NCI-H128 (cell line): ENCODE data around the gene KCNH5.

Source experiments
- DNase-seq: peaks from one replicate; lab custom pipeline; 2025; ENCODE audit not compliant: unreplicated experiment; lab: John Stamatoyannopoulos, UW

The KCNH5 gene

DNA sequence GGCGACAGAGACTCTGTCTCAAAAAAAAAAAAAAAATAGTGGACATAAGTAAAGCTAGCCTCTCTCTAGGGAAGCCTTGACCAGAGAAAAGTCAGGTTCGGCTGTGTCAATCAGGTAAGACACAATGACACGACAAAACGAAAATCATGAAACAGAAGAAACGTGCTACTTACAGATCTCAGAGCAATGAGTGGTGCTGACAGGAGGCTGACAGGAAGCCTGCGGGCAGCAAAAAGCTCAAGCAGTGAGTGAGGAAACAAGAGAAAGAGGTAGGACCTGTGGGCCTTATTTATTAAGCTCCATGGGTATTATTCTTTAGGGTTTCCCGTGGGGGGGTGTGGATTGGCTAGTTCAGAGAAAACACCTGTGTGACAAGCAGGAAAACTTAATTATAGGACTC is 363.1 kb downstream of the KCNH5 start:
- DNase-seq: no peak

DNA sequence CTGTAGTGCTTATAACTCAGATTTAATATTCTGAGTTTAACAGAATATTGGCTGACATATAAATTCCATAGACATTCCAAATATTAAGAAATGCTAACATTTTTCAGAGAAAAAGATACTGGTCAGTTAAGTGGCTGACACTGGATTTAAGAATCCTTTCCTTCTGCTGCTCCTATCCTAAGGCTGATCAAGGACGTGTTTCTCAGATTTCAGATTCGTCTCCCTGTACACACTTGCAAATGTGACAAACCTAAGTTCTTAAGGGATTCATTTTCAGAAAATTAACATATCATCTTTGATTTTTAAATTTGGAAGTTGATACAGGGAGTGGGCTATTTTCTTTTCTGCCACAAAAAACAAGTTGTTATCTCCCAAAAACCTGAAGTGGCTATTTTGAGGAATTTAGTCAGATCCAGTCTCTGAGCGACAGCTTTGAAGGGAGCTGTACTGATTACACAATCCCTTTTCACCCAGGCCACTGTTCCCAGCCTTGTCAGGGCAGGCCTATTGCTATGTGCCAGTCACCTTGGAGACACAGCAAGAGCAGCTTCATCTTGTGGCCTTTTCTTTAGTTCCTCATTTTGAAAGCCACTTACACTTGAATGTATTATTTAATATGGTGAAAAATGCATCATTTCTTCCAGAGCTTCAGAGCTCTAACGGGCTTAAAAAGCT is 370.6 kb downstream of the KCNH5 start:
- DNase-seq: no peak

DNA sequence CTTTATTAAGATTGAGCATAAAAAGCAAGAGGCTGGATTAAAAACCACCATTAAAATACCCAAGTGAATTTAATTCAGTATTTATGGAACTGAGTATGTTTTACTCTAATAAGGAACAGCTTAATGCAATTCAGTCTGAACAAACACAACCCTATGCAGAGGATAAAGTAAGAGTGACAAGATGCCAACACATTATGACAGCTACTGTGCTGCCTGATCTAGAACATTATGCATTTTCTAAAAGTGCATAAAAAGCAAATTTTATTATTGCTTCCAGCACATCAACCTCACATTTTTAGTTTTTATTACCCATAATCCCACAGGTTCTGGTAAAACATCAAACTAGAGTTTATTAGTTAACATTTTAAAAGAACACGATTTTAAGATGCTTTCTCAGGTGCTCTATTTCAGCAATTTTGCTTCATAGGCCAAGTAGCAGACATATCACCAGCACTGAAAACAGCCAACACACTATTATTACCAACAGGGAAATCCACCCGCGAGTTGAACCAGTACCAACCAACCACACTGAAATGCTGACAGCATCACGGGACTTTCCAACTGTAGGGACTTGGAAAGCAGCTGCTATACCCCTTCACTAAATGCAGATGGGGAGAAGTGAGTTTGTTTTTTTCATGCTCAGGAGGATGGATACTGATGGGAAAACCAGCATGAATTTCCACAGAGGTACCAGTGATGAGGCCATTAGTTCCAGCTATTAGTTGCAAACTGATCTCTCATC is 372.1 kb downstream of the KCNH5 start:
- DNase-seq: no peak

DNA sequence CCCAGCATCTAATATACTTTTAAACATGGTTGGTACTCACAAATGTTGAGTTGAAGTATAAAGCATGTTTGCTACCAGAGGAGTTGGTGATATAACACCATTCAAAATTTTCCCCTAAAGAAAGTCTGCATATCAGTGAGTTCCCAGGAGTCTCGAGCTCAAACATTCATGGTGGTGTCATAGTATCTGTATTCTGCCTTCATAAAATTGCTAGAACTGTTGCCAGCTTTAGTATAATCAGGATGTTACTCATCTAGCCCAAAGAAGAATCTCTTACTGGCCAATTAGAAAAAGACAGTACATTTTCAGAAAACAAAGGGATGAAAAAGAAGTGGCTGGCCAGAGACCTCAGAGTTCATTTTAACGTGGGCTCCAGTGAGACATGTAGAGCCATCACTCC is 374.7 kb downstream of the KCNH5 start:
- no peak for DNase-seq

DNA sequence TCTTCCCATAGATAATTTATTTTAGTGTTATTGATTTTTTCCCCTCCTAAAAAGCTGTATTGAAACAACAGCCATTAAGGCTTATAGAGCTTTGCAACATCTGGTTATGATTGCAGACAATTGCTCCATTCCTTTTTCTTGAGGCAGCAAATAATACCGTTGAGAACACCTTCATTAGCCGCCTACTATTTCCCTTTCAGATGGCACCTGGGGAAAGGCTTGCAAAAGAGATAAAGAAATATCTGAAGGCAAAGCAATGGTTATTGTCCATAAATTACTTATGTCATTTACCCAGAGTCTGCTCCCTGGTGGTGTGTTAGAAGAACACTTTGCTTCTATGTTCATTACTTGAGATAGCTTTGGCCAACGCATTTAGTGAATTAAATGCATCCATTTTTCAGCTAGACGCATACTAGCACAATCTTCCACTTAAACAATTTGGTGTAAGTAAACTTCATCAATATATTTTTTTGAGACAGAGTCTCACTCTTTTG is 377.8 kb downstream of the KCNH5 start:
- no peak for DNase-seq

DNA sequence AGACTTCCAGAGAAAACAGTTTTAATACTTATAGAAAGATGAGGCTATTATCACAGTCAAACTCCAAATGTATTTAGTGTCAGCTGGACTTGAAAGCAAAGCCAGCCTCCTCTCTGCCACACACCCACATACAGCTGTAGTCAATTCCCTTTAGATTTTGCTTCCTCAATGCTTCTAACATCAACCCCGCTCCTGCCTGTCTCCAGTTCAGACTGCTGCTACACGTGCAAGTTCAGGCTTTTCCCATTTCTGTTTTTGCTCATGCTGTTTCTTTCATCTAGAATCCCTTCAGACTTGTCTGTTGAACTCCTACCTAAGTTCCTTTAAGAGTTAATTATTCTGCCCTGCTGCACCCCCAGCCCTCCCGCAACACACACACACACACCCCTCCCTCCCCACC is 380.0 kb downstream of the KCNH5 start:
- DNase-seq: no peak

DNA sequence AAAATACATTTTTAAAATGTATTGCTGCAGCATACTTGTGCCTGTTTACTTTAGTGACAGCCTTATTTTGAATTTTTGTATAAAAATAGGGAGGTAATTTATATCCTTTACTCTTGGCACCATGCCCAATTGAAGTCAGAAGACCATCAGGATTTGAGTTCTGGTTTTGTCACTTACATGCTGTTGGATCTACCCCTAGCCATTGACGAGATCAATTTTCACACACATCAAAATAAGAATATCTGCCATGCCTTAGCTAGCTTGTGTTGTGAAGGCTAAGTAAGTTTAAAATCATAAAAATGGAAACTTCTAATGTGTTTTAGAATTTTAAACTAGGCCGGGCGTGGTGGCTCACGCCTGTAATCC is 381.8 kb downstream of the KCNH5 start:
- DNase-seq: no peak

DNA sequence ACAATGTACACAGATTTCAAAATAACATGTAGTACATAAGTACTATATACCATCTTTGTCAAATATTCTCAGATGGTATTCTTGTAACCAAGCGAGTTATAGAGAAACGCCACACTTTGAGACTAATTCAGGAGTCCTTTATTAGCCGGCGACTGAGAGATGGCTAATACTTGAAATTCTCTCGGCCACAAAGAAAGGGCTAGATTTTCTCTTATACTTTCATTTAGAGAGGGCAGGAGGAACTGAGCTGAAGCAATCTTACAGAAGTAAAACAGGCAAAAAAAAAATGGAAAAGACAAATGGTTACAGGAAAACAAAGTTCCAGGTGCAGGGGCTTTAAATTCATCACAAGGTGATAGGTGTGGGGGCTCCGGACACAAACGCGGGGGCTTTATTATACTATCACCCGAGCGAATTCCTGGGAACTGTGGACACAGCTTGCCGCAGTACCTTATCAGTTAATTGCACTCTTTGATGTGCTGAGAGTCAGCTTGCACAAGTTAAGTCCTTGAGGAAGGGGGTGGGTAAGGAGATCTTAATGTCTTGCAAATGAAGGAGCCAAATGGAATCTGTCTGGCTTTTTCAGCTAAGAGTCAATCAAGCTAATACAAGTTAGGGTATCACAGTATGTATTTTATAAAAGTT is 382.3 kb downstream of the KCNH5 start:
- DNase-seq: no peak

DNA sequence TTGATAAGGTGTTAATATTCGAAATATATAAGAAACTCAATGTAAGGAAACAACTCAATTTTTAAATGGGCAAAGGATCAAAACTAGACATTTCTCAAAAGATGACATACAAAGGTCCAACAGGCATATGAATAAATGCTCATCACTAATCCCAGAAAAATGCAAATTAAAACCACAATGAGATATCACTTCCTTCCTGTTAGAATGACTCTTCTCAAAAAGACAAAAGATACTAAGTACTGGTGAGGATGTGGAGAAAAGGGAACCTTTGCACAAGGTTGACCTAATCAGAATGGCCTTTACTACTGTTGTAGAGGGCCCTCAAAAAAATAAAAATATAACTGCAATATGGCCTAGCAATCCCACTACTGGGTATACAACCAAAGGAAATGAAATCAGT is 383.4 kb downstream of the KCNH5 start:
- DNase-seq: no peak

DNA sequence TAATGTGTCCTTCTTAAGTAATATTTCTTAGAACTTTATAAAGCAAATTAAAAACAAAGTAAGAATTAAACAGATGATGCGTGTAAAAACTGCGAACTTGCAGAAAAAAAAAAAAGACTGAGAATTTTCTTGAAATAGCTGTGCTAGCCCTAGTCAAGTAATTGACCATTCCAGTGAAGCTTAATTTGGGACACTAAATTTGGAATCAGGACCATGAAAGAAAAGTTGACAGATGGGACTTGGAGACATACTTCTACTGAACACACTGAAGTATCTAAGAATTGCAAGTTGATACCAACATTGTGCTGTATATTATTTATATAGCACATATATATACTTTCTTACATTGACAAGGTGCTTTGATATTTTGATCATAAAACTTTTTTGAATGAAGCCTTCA is 386.6 kb downstream of the KCNH5 start:
- DNase-seq: no peak

DNA sequence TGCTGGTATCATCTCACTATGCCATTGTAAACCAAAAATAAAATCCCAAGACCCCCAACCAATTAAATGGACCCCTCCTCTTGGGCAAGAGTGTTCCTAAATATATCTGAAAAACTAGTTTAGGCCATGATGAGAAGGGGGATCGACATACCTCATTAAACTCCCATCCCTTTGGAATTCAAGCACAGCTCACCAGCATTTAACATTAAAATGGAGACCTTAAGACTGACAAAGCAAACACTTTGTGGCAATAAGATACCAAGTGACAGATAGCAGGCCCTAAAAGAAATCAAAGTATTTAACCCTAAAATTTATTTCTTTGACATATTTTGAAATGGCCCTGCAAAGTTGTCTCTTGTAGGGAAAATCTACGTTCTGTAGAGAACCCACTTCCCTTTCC is 387.9 kb downstream of the KCNH5 start:
- no peak for DNase-seq

DNA sequence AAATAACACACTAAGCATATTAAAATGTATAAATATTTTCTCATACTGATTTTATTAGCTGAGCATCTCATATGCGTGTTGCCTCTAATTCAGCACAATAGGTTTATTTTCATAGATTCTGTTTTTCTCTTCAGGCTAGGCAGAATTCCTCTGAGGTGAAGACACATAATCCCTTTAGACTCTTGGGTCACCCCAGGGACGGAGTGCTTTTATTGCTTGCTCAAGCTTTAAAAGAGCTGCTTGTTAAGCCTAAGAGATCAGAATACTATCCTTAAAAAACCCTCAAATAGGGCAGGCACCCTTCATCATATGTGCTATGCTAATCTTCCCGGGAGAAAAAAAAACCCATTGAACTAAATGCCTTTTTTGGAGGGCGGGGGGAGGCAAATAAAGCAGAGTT is 390.1 kb downstream of the KCNH5 start:
- no peak for DNase-seq

DNA sequence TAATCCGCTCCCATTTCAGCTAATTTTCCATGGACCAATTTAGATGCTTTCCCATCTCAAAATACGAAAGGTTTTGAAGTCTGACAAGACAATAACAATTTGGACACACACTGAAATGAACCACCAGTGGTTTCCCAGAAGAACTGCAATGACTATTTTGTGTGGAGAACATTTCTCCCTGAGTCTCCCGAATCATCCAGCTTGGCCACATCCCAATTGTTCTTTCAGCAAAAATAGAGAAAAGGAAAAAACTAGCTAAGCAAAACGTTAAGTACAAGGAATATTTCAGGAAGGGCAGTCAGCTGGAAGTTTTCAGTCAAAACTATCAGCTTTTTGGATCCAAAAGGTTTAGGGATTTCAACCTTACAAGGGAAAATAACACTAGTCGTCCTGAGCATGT is 390.6 kb downstream of the KCNH5 start:
- no peak for DNase-seq
